Measurements from ENCODE around the gene CCDC78.

GRCh38 chr16:681746-682427, 44.4 kb downstream of the CCDC78 start:
- TF ChIP-seq ZBTB10 (CRISPR knock-in tag; IDR thresholded peaks at IDR 0.05; ENCODE audit: borderline replicate concordance) (no peak), GABPA (IDR thresholded peaks at IDR 0.05; ENCODE audit: low read depth, low read length) (no peak), GABPA (CRISPR knock-in tag; IDR thresholded peaks at IDR 0.05; ENCODE audit: low read depth) (no peak), ATF3 (CRISPR knock-in tag; IDR thresholded peaks at IDR 0.05) (no peak), JUNB (CRISPR knock-in tag; IDR thresholded peaks at IDR 0.05; ENCODE audit: borderline replicate concordance) (no peak), UBTF (CRISPR knock-in tag; IDR thresholded peaks at IDR 0.05) (no peak), CHCHD3 (CRISPR knock-in tag; IDR thresholded peaks at IDR 0.05) (no peak), PRPF4 (IDR thresholded peaks at IDR 0.05; ENCODE audit: low read depth, low read length, poor library complexity, severe bottlenecking) (no peak), HDAC1 (CRISPR knock-in tag; IDR thresholded peaks at IDR 0.05) (no peak), RELA (CRISPR knock-in tag; IDR thresholded peaks at IDR 0.05) (no peak), NFE2L2 (IDR thresholded peaks at IDR 0.05; ENCODE audit: low read length) (no peak), SALL2 (CRISPR knock-in tag; IDR thresholded peaks at IDR 0.05) (no peak)
